HL-60/S4 treated with phorbol 12-myristate 13-acetate at 8.2 ng/mL for 4 days and 3 days (cell line): ENCODE measurements around the gene PCDHAC1.
"Not testable (repeated sequence)": the region's sequence is repeated elsewhere in the genome, so short reads cannot be mapped to it uniquely, and the experiment has no call there.

Experiments used
- in situ Hi-C: fragments of 300-500 bp; cut with MboI; formaldehyde crosslinking; loops from 2 replicates; pipeline ENCODE4 v1.15.0; 2022; ENCODE audit warnings: low sequenced_read_pairs

The PCDHAC1 gene, protein sequence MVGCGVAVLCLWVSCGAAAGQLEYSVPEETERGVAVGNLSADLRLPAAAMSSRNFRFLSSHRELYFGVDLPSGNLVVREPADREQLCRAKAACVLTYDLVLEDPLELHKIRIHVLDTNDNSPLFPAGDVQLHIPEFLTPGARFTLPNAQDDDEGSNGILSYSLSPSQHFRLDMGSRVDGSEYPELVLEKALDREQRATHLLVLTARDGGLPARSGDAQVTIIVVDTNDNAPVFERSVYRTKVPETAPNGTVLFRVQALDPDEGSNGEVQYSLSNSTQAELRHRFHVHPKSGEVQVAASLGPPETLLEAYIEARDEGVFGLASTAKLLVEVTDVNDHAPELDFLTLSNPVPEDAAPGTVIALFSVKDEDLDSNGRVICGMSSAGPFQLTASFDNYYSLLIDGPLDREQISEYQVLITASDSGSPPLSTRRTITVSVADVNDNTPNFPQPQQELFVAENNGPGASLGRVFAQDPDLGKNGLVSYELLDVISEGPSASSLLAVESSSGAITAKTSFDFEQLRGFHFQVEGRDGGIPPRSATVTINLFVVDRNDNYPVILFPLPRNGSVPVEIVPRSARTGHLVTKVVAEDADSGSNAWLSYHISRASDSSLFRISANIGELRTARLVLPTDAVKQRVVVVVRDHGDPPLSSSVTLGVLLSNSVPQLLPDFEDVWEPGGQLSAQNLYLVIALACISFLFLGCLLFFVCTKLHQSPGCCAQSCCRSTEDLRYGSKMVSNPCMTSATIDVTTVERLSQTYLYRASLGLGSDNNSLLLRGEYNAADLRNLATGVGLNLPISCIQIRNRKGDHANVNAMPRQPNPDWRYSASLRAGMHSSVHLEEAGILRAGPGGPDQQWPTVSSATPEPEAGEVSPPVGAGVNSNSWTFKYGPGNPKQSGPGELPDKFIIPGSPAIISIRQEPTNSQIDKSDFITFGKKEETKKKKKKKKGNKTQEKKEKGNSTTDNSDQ

DNA sequence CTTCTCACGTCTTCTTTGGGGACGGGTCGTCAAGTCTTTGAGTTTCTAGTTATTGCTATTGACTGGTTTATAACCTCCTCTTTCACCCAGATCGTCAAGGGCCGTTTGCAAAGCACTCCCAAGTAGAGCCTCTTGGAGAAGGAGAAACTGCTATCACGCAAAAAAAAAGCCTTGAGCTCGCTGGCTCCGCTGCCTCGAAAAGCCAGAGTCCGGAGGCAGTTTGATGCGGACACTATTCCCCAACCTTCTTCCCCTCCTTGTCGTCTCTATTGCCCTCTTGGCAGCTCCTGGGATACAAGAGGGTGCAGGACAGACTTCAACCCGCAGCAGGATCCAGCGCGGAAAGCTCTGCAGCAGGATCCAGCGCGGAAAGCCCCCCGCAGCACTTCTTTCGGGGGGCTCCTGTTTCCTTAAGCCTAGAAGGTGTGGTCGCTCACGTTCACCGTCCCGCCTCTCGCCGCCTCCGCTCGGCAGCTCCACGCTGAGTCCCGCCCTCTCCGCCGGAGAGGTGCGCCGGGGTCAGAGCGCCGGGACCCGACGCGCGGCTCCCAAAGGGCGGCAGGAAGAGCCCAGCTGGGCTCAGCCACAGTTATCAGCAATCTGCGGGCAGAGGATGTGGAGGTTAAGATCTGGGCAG is at the start of gene PCDHAC1:
TSS of gene PCDHAC1 (plus strand) at position 494 of the 637 bp plus-strand sequence. CDS start 594 bp downstream, outside the sequence.
- in situ Hi-C loops, result no loop called here

DNA sequence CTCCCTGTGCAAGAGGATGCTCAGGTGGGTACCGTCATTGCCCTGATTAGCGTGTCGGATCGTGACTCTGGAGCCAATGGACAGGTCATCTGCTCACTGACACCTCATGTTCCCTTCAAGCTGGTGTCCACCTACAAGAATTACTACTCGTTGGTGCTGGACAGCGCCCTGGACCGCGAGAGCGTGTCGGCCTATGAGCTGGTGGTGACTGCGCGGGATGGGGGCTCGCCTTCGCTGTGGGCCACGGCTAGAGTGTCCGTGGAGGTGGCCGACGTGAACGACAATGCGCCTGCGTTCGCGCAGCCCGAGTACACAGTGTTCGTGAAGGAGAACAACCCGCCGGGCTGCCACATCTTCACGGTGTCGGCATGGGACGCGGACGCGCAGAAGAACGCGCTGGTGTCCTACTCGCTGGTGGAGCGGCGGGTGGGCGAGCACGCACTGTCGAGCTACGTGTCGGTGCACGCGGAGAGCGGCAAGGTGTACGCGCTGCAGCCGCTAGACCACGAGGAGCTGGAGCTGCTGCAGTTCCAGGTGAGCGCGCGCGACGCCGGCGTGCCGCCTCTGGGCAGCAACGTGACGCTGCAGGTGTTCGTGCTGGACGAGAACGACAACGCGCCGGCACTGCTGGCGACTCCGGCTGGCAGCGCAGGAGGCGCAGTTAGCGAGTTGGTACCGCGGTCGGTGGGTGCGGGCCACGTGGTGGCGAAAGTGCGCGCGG is 49.4 kb upstream of the PCDHAC1 start:
- in situ Hi-C loops, result not testable (repeated sequence)

DNA sequence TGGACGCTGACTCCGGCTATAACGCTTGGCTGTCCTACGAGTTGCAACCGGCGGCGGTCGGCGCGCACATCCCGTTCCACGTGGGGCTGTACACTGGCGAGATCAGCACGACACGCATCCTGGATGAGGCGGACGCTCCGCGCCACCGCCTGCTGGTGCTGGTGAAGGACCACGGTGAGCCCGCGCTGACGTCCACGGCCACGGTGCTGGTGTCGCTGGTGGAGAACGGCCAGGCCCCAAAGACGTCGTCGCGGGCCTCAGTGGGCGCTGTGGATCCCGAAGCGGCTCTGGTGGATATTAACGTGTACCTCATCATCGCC is 48.9 kb upstream of the PCDHAC1 start:
- in situ Hi-C loops, result no loop called here

DNA sequence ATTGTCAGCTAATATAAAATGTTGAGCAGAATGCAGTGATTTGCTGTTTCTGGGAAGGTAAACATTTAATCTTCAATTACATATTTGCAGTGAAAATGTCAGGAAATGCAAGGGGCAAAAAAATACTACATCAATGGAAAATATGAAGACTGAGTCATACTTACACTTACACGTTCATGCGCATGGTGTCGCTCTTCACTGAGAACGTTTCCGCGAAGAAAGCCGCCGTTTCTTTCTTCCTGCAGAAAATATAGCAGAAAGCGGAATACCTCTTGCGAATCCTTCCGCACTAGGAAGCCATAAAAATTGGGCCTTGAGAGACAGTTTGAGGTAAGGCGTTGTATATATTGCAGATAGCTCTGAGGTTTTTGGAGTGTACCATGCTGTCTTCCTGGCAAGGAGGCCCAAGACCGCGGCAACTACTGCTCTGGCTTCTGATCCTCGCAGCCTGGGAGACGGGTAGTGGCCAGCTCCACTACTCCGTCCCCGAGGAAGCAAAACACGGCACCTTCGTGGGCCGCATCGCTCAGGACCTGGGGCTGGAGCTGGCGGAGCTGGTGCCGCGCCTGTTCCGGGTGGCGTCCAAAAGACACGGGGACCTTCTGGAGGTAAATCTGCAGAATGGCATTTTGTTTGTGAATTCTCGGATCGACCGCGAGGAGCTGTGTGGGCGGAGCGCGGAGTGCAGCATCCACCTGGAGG is 44.1 kb upstream of the PCDHAC1 start, which contains the start of gene PCDHA13:
TSS of gene PCDHA13 (plus strand) at position 236 of the 702 bp plus-strand sequence. CDS start at position 381, 145 bp downstream.
- in situ Hi-C loops, result no loop called here

DNA sequence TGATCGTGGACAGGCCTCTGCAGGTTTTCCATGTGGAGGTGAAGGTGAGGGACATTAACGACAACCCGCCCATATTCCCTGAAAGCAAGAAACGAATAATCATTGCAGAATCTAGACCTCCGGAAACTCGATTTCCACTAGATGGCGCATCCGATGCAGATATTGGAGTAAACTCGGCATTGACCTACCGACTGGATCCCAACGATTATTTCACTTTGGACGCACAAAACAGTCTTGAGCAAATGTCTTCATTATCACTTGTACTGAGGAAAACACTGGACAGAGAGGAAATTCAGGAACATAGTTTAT is 43.6 kb upstream of the PCDHAC1 start:
- in situ Hi-C loops, result no loop called here

DNA sequence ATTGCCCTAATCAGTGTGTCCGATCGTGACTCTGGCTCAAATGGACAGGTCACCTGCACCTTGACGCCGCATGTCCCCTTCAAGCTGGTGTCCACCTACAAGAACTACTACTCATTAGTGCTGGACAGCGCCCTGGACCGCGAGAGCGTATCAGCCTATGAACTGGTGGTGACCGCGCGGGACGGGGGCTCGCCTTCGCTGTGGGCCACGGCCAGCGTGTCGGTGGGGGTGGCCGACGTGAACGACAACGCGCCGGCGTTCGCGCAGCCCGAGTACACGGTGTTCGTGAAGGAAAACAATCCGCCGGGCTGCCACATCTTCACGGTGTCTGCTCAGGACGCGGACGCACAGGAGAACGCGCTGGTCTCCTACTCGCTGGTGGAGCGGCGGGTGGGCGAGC is 42.7 kb upstream of the PCDHAC1 start:
- in situ Hi-C loops, result no loop called here

DNA sequence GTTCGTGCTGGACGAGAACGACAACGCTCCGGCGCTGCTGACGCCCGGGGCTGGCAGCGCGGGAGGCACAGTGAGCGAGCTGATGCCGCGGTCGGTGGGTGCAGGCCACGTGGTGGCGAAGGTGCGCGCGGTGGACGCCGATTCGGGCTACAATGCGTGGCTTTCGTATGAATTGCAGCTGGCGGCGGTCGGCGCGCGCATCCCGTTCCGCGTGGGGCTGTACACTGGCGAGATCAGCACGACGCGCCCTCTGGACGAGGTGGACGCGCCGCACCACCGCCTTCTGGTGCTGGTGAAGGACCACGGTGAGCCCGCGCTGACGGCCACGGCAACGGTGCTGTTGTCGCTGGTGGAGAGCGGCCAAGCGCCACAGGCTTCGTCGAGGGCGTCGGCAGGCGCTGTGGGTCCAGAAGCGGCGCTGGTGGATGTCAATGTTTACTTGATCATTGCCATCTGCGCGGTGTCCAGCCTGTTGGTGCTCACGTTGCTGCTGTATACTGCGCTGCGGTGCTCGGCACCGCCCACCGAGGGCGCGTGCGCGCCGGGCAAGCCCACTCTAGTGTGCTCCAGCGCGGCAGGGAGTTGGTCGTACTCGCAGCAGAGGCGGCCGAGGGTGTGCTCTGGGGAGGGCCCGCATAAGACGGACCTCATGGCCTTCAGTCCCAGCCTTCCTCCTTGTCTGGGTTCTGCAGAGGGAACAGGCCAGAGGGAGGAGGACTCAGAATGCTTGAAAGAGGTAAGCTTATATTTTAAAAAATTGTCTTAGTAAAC is 42.0 kb upstream of the PCDHAC1 start:
- in situ Hi-C loops, result no loop called here

DNA sequence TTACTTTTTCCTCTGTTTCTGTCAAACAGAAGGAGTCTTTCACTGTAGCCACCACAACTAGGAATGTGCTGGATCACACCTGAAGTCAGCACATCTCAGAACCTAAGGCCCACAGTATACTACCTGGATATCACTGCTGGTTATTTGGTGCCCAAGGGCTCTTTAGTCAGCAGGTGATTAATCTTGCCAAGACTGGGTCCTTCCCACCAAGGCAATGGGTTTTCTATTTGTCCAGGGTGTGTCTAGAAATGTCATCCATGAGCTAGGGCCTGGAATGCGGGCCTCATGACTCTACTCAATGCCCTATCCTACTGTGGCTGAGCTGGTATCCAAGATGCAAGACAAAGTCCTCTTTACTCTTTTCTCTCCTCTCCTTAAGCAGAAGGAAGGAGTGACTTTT is 9.8 kb upstream of the PCDHAC1 start:
- in situ Hi-C loops, result no loop called here

DNA sequence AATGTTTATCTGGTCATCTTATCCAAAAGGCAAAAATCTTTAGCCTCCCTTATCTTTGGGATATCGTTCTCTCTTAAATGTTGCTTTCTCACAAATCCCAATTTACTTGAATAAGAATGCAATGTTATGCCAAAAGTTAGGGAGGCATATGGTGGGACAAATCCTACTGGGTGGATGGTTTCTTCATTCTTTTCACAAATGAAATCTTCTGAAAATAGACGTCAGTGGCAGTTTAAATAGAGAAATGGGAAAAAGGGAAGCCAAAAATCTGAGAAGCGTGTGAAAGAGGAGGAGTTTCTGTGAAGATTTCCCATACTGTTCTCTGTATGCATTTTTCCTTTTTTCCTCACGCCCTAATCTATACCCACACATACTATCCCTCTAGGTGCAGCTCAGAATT is 2.5 kb upstream of the PCDHAC1 start:
- in situ Hi-C loops, result no loop called here

DNA sequence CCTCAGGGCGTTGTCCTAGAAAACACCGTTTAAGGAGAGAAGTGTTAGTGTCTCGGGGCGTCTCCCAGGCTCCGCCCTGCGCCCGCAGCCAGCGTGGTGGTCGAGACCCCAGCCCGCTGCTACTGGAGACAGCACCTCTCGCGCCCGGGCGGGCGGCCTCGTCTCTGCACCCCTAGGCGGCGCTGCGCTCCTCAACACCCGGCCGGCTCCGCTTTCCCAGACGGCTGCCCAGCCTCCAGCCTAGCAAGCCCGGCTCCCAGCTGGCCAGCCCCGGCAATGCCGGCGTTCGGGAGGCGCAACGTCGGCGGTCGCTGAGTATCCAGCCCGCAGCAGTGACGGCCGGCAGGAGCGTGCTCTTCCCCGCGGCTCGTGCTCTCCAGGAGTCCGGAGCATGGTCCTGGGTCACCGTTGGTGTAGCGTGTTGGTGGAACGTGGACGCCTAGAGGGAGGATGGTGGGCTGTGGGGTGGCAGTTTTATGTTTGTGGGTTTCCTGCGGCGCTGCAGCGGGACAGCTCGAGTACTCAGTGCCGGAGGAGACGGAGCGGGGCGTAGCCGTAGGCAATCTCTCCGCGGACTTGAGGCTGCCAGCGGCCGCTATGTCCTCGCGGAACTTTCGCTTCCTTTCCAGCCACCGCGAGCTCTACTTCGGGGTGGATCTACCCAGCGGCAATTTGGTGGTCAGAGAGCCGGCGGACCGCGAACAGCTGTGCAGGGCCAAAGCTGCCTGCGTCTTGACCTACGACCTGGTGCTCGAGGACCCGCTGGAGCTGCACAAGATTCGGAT is 536 bp downstream of the PCDHAC1 start:
- in situ Hi-C loops, result no loop called here

DNA sequence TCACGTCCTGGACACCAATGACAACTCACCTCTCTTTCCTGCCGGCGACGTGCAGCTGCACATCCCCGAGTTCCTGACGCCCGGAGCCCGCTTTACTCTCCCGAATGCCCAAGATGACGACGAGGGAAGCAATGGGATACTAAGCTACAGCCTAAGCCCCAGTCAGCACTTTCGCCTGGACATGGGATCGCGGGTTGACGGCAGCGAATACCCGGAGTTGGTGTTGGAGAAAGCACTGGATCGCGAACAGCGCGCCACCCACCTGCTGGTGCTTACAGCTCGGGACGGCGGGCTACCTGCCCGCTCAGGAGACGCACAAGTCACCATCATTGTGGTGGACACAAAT is 1.1 kb downstream of the PCDHAC1 start:
- in situ Hi-C loops, result no loop called here

DNA sequence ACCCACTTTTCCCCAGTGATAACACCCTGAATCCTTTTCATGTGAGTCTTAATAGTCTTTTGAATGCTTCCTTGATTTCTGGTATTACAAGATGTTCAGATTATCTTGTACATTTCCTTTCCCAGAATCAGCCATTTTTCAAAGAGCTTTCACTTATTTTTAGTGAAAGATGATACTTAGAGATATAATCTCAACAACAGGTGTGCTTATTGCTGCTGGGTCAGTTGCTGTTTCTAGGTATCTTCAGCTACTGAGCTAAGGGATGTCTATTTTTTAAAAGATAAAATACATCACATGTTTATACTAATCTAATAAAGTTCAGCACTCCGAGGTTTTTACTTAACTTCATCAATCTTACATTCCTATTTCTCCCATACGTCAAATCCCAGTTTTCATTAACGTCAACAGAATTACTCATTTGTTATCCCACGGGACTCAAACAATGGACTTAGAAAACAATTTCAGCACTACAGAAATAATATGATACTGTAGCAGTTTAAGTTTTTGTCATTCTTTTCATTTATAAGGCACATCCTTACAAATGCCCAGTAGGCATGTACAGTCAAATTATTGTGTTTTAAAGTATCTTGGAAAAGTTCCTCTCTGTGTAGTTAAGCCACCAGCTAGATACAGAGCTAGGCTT is 9.0 kb downstream of the PCDHAC1 start:
- in situ Hi-C loops, result no loop called here

DNA sequence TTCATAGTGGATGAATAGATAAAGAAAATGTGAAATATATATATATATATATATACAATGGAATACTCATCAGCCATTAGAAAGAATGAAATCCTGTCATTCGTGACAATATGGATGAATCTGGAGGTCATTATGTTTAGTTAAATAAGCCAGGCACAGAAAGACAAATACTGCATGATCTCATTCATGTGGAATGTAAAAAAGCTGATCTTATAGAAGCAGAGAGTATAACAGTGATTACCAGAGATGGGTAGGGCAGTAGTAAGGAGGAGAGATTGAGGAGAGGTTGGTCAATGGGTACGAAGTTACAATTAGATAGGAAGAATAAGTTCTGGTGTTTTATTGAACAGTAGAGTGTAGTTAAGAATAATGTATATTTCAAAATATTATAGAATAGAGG is 20.5 kb downstream of the PCDHAC1 start:
- in situ Hi-C loops, result no loop called here

DNA sequence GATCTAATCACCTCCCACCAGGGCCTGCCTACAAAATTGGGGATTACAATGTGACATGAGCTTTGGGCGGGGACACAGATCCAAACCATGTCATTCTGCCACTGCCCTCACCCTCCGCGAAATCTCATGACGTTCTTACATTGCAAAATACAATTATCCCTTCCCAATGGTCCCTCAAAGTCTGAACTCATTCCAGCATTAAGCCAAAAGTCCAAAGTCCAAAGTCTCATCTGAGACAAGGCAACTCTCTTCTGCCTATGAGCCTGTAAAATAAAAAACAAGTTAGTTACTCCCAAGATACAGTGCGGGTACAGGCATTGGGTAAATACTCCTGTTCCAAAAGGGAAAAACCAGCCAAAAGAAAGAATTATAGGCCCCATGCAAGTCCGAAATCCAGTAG is 25.5 kb downstream of the PCDHAC1 start:
- in situ Hi-C loops, result no loop called here

DNA sequence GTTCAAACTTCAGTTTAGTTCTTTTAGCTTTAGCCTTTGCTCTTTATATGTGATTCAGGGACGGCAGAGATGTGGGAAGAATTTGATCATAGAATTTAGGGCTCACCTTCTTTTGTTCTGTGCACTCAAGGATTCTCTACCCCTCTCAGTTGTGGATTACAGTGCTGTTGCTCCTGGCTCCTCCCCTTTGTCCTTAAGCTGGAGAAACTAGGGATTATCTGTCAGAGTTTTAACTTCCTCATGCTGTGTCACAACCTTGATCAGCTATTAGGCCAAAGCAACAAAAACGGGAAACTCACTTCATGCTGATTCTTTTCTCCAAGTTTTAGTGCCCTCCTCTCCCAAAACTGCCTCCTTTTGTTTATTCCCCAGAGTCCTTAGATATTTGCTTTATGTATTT is 27.1 kb downstream of the PCDHAC1 start:
- in situ Hi-C loops, result no loop called here

DNA sequence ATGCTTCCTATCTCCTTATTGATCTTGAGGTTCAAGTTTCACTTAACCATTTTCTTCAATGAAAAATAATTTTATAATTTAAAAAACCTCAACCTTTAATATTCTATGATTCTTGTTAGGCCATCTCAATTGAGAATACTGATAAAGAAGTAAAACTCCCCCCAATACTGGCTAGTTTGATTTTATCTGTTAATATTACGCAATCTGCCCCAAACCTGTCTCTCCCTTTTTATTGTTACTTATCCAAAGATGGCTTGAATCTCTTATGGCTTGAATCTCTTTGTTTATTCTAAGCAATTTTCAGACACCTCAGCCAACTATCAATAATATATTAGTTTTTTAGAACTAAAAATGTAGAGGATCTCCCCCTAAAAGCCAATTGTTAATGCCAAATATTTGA is 36.1 kb downstream of the PCDHAC1 start:
- in situ Hi-C loops, result no loop called here

DNA sequence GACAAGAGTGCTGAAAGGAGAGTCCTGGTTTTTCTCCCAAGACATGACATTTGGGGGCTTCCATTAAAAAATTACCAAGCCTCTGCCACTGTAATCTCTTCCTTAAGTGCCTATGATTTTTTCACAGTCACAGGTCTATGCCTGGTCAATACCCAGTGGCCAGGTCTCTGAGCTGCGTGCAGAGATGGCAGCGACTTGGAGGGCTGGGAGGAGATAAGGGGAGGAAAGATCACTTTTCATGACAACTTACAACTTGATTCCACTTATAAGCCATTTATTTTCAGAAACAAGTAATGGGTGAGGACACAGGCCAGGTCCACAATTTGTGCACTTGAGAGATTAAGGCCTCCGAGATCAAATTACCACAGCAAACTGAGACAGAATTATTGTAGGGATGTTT is 38.3 kb downstream of the PCDHAC1 start:
- in situ Hi-C loops, result no loop called here

DNA sequence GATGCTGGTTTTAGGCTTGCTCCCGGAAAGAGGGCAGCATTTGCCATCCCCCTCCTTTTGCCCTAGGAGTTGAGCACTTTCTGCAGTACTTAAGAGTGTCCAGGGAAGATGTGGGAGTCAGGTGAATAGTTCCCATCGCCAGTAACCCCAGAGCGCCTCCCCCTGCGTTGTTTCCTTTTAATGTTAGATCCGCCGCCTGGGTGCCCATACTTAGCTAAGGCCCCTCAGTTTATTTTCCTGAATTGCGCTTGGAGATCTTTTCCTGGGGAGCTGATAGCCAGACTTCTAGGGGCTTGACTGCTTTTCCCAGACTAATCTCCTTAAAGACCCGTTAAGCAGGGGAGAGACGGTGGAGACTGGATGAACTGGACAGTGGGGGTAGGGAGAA is 39.8 kb downstream of the PCDHAC1 start:
- in situ Hi-C loops, result no loop called here
